HepG2 (cell line): Measurements from ENCODE around the gene ZBP1. TPM values are rescaled to one million over a fixed set of nuclear protein-coding genes. Genes with fewer than 3 reads are reported as not detected.

Experiments
- ATAC-seq: fragments of 200-7000 bp; cut with Tn5 transposase; 3 replicates; pipeline ENCODE4 v1.9.1; 2020; ENCODE audit warnings: mild to moderate bottlenecking, moderate library complexity
- BruUV-seq: library from RNA; stranded (reverse); fragments of 400-500 nt; replicated peaks from 2 replicates; lab custom pipeline; 2021; lab: Mats Ljungman, UMichigan
- CTCF ChIA-PET: fragments of 300-600 bp; formaldehyde crosslinking; extraction: SDS; loops from one replicate; lab custom pipeline; 2021; ENCODE audit warnings: low total read pairs, inconsistent platforms, low intra/inter-chr PET ratio; lab: Yijun Ruan, JAX
- POLR2A ChIA-PET: fragments of 350-600 bp; sonication (Branson Sonifier 250); formaldehyde crosslinking; loops from one replicate; lab custom pipeline; 2020; ENCODE audit warnings: antibody characterized with exemption, inconsistent platforms; lab: Yijun Ruan, JAX
- DNase-seq: peaks from one replicate; pipeline ENCODE4 v3.0.0-alpha.2; 2015; ENCODE audit warnings: low spot score
- FAIRE-seq: peaks from 3 replicates; lab custom pipeline; 2011; peaks lifted over from hg19 to GRCh38; lab: Jason Lieb, UNC
- H2AFZ ChIP-seq: one replicate; pipeline ENCODE4 v1.6.1; 2011; ENCODE audit warnings: low read length, inconsistent platforms
- H3K27ac ChIP-seq: fragments of 300-600 bp; 3 replicates; pipeline ENCODE4 v1.8.0; 2011; ENCODE audit warnings: mixed run types, mild to moderate bottlenecking, mixed read lengths, low read length, inconsistent platforms; ENCODE audit not compliant: insufficient read depth; ENCODE audit errors: extremely low read length
- H3K27me3 ChIP-seq, 2 experiments: fragments of 200-600 bp in 1 of 2; 2 replicates in 1 of 2; 3 replicates in 1 of 2; pipeline versions ENCODE4 v1.6.0 to v1.8.0; 2011; ENCODE audit warnings: low read length in 2 of 2, mild to moderate bottlenecking in 2 of 2, moderate library complexity in 2 of 2, inconsistent platforms in 1 of 2; ENCODE audit not compliant: insufficient read depth in 2 of 2, control insufficient read depth in 1 of 2
- H3K36me3 ChIP-seq, 2 experiments: fragments of 200-600 bp in 1 of 2; replicated peaks in 1 of 2; 2 replicates in 1 of 2; 3 replicates in 1 of 2; pipeline versions ENCODE4 v1.5.1 to v1.8.0; 2011; ENCODE audit warnings: low read length in 2 of 2, inconsistent platforms in 1 of 2; ENCODE audit not compliant: insufficient read depth in 2 of 2, control insufficient read depth in 1 of 2
- H3K4me1 ChIP-seq: 2 replicates; pipeline ENCODE4 v1.5.1; 2012; ENCODE audit warnings: low read length, inconsistent platforms; ENCODE audit not compliant: insufficient read depth
- H3K4me2 ChIP-seq: 2 replicates; pipeline ENCODE4 v1.6.0; 2011; ENCODE audit warnings: low read depth, low read length, inconsistent platforms
- H3K4me3 ChIP-seq, 3 experiments: fragments of 200-600 bp in 1 of 3; sonication (generic), shearing (Covaris generic) in 1 of 3; replicated peaks in 1 of 3; 2 replicates each; pipeline ENCODE4 v1.5.1; 2011 to 2016; ENCODE audit warnings: low read length in 3 of 3, inconsistent platforms in 2 of 3, low read depth in 2 of 3, mild to moderate bottlenecking in 2 of 3, control low read depth in 1 of 3, mixed read lengths in 1 of 3; ENCODE audit not compliant: insufficient read depth in 1 of 3
- H3K79me2 ChIP-seq: one replicate; pipeline ENCODE4 v1.6.1; 2011; ENCODE audit warnings: low read length, inconsistent platforms; ENCODE audit not compliant: insufficient read depth
- H3K9ac ChIP-seq: 2 replicates; pipeline ENCODE4 v1.6.0; 2011; ENCODE audit warnings: mild to moderate bottlenecking, low read depth, low read length, inconsistent platforms; ENCODE audit not compliant: insufficient read depth
- H3K9me3 ChIP-seq: 2 replicates; pipeline ENCODE4 v1.5.1; 2012; ENCODE audit warnings: mild to moderate bottlenecking, low read length
- H4K20me1 ChIP-seq: 2 replicates; pipeline ENCODE4 v1.6.0; 2011; ENCODE audit warnings: inconsistent platforms, mild to moderate bottlenecking, low read length, moderate library complexity; ENCODE audit not compliant: insufficient read depth
- GZF1 ChIP-seq: sonication (generic); formaldehyde crosslinking; IDR thresholded peaks from 2 replicates; pipeline ENCODE4 v1.5.1; 2020; ENCODE audit warnings: mild to moderate bottlenecking, missing genetic modification reagents
- SETDB1 ChIP-seq: sonication (generic); formaldehyde crosslinking; IDR thresholded peaks from 2 replicates; pipeline ENCODE4 v1.5.1; 2020; ENCODE audit warnings: missing genetic modification reagents, mild to moderate bottlenecking, borderline replicate concordance
- SMC3 ChIP-seq: IDR thresholded peaks from 2 replicates; pipeline ENCODE4 v1.6.1; 2011; ENCODE audit warnings: low read length, improper control_type of control experiment
- ZNF160 ChIP-seq: sonication (generic); formaldehyde crosslinking; IDR thresholded peaks from 2 replicates; pipeline ENCODE4 v1.8.0; 2022; ENCODE audit warnings: mild to moderate bottlenecking, inconsistent platforms, missing genetic modification reagents
- ZNF780A ChIP-seq: sonication (generic); formaldehyde crosslinking; IDR thresholded peaks from 2 replicates; pipeline ENCODE4 v1.8.0; 2022; ENCODE audit warnings: mild to moderate bottlenecking, missing genetic modification reagents, moderate library complexity
- ZNF850 ChIP-seq: sonication (generic); formaldehyde crosslinking; conservative IDR thresholded peaks from 2 replicates; pipeline ENCODE4 v1.9.0; 2021; ENCODE audit warnings: mild to moderate bottlenecking, missing genetic modification reagents
- WGBS: methylation state at CpG from one replicate; pipeline ENCODE4 v1.1.6; 2017; ENCODE audit warnings: low lambda C conversion rate; 5-methylcytosine and 5-hydroxymethylcytosine counted together
- in situ Hi-C: cut with HindIII; loops from 2 replicates; pipeline ENCODE4 v1.10.0; 2017; ENCODE audit warnings: low pct_unique_long_range_greater_than_20kb; ENCODE audit not compliant: extremely low pct_ligation_motif_present
- intact Hi-C: fragments of 100-400 bp; cut with micrococcal nuclease; formaldehyde crosslinking; loops from one replicate; pipeline ENCODE4 v1.10.0; 2022; ENCODE audit not compliant: unreplicated experiment
- polyA plus RNA-seq, 8 experiments: library from polyadenylated mRNA; depleted of rRNA in 3 of 8; stranded (reverse) in 7 of 8; unstranded in 1 of 8; fragments of >200 nt; fragmentation: Illumina TruSeq in 4 of 8; extraction: Trizol in 4 of 8; gene quantifications; 2 replicates each; pipeline versions ENCODE4 v1.2.1 to v1.2.3, GENCODE V29; 2011 to 2016; ENCODE audit warnings: low read depth in 4 of 8, missing spikeins in 1 of 8, mixed read lengths in 1 of 8; ENCODE audit not compliant: insufficient read depth in 1 of 8
- total RNA-seq, 5 experiments: library from RNA; depleted of rRNA; stranded (reverse); fragments of >200 nt; fragmentation: Illumina TruSeq; extraction: Trizol; gene quantifications; 2 replicates each; pipeline ENCODE4 v1.2.3, GENCODE V29; 2016; ENCODE audit warnings: low read depth in 1 of 5
- TF ChIP-seq, protein P1 (sequence below): sonication (generic); formaldehyde crosslinking; IDR thresholded peaks from 2 replicates; pipeline ENCODE4 v1.4.0; 2020; ENCODE audit warnings: missing genetic modification reagents
- TF ChIP-seq, protein P2 (sequence below): sonication (generic); formaldehyde crosslinking; IDR thresholded peaks from 2 replicates; pipeline ENCODE4 v1.9.0; 2022; ENCODE audit warnings: missing genetic modification reagents, mild to moderate bottlenecking, borderline replicate concordance
- TF ChIP-seq, protein P3 (sequence below): sonication (generic); formaldehyde crosslinking; IDR thresholded peaks from 2 replicates; pipeline ENCODE4 v1.4.0; 2020; ENCODE audit warnings: missing genetic modification reagents, mild to moderate bottlenecking, borderline replicate concordance
- TF ChIP-seq, protein P4 (sequence below): sonication (generic); formaldehyde crosslinking; IDR thresholded peaks from 2 replicates; pipeline ENCODE4 v1.8.1; 2023; ENCODE audit warnings: mild to moderate bottlenecking, missing genetic modification reagents

Gene ZBP1
- total and polyA plus RNA-seq, 2 of the 13 experiments (the other 11 are each of a cell fraction or from before 2014, with no cell fraction given), result not detected

DNA sequence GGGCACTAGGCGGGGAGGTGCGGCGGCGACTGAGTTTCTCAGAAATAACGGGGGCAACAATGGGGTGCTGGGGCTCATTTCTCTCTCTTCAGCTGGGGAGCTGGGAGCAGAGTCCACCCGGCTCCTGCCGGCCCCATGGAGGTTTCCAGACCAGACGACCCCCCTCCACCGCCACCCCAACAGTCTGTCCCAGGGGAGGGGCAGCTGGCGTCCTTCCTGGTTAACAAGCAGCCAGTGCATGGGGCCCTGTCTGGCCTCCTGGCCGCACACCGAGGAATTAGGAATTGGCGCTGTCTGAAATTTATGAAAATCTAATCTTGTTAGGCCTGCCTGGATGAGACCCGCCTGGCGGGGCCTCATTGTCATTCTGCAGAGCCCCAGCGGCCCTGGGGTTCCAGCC is 47.2 kb upstream of the ZBP1 start:
- no TSS peak for BruUV-seq
- Histone ChIP-seq H3K79me2 (no peaks in the 10 kb centered on the region), H3K9ac (no peak overlapping the region), H4K20me1 (no peaks in the 10 kb centered on the region; the same call in 1 of the 2 replicates), H3K27ac (no peak overlapping the region), H3K4me1 (no peaks in the 10 kb centered on the region), H3K4me3 (no peak overlapping the region), H3K36me3 (no peaks in the 10 kb centered on the region), H3K9me3 (no peaks in the 10 kb centered on the region), H3K4me2 (no peak overlapping the region), H3K27me3 (peaks cover 18 to 93% of the 10 kb centered on the region in 2 experiments), H2AFZ (no peak overlapping the region)
- ATAC-seq (no peak), FAIRE-seq (no peak), DNase-seq (no peak)
- CTCF ChIA-PET, result no interaction called here
- in situ Hi-C loops (no loop called here), intact Hi-C loops (no loop called here)
- TF ChIP-seq, protein P1, sequence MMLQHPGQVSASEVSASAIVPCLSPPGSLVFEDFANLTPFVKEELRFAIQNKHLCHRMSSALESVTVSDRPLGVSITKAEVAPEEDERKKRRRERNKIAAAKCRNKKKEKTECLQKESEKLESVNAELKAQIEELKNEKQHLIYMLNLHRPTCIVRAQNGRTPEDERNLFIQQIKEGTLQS (CRISPR knock-in tag), result no peak
- TF ChIP-seq SMC3, result no peak
- TF ChIP-seq SETDB1, result no peak
- TF ChIP-seq ZNF160 (CRISPR knock-in tag), result no peak
- TF ChIP-seq ZNF780A, result no peak
- TF ChIP-seq, protein P2, sequence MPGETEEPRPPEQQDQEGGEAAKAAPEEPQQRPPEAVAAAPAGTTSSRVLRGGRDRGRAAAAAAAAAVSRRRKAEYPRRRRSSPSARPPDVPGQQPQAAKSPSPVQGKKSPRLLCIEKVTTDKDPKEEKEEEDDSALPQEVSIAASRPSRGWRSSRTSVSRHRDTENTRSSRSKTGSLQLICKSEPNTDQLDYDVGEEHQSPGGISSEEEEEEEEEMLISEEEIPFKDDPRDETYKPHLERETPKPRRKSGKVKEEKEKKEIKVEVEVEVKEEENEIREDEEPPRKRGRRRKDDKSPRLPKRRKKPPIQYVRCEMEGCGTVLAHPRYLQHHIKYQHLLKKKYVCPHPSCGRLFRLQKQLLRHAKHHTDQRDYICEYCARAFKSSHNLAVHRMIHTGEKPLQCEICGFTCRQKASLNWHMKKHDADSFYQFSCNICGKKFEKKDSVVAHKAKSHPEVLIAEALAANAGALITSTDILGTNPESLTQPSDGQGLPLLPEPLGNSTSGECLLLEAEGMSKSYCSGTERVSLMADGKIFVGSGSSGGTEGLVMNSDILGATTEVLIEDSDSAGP (CRISPR knock-in tag), result no peak
- no peak for TF ChIP-seq GZF1 (CRISPR knock-in tag)
- TF ChIP-seq, protein P3, sequence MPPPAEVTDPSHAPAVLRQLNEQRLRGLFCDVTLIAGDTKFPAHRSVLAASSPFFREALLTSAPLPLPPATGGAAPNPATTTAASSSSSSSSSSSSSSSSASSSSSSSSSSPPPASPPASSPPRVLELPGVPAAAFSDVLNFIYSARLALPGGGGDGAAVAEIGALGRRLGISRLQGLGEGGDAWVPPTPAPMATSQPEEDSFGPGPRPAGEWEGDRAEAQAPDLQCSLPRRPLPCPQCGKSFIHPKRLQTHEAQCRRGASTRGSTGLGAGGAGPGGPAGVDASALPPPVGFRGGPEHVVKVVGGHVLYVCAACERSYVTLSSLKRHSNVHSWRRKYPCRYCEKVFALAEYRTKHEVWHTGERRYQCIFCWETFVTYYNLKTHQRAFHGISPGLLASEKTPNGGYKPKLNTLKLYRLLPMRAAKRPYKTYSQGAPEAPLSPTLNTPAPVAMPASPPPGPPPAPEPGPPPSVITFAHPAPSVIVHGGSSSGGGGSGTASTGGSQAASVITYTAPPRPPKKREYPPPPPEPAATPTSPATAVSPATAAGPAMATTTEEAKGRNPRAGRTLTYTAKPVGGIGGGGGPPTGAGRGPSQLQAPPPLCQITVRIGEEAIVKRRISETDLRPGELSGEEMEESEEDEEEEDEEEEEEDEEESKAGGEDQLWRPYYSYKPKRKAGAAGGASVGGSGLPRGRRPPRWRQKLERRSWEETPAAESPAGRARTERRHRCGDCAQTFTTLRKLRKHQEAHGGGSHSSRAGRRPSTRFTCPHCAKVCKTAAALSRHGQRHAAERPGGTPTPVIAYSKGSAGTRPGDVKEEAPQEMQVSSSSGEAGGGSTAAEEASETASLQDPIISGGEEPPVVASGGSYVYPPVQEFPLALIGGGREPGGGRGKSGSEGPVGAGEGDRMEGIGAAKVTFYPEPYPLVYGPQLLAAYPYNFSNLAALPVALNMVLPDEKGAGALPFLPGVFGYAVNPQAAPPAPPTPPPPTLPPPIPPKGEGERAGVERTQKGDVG (CRISPR knock-in tag), result no peak
- TF ChIP-seq, protein P4, sequence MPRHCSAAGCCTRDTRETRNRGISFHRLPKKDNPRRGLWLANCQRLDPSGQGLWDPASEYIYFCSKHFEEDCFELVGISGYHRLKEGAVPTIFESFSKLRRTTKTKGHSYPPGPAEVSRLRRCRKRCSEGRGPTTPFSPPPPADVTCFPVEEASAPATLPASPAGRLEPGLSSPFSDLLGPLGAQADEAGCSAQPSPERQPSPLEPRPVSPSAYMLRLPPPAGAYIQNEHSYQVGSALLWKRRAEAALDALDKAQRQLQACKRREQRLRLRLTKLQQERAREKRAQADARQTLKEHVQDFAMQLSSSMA (CRISPR knock-in tag), result no peak
- TF ChIP-seq ZNF850 (CRISPR knock-in tag), result no peak
- 40% methylated on average over 16 of the region's 16 CpGs for WGBS
- POLR2A ChIA-PET, result no interaction called here
